ENCODE data around the gene SERHL2. TPM values are rescaled to one million over a fixed set of nuclear protein-coding genes. Genes with fewer than 3 reads are reported as not detected.

SERHL2 gene
- total and polyA plus RNA-seq, 8 donors, result 0.23 to 3.6 (median 0.72) TPM

GRCh38 chr22:42610186-42610585, 56.4 kb downstream of the SERHL2 start:
- FAIRE-seq, result no peak
- H3K36me3 ChIP-seq, result no peaks in the 10 kb centered on the region
- WGBS, 2 donors, result 55 to 58% methylated on average over 5 of the region's 5 CpGs
- H3K4me3 ChIP-seq, result no peak overlapping the region
- no peak for ATAC-seq
- peaks cover 22 to 50% (median 31%) of the 10 kb centered on the region in 3 donors for H3K4me1 ChIP-seq
- DNase-seq, result no peak
- H3K27ac ChIP-seq, result peak overlapping the region in 2 of 4 donors; percentile 68 to 70
- no peaks in the 10 kb centered on the region for H3K9me3 ChIP-seq
- intact Hi-C loops (cut with DNase I), result no loop called here
- no peaks in the 10 kb centered on the region for H3K27me3 ChIP-seq
- TF ChIP-seq, protein P1, sequence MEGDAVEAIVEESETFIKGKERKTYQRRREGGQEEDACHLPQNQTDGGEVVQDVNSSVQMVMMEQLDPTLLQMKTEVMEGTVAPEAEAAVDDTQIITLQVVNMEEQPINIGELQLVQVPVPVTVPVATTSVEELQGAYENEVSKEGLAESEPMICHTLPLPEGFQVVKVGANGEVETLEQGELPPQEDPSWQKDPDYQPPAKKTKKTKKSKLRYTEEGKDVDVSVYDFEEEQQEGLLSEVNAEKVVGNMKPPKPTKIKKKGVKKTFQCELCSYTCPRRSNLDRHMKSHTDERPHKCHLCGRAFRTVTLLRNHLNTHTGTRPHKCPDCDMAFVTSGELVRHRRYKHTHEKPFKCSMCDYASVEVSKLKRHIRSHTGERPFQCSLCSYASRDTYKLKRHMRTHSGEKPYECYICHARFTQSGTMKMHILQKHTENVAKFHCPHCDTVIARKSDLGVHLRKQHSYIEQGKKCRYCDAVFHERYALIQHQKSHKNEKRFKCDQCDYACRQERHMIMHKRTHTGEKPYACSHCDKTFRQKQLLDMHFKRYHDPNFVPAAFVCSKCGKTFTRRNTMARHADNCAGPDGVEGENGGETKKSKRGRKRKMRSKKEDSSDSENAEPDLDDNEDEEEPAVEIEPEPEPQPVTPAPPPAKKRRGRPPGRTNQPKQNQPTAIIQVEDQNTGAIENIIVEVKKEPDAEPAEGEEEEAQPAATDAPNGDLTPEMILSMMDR (IDR thresholded peaks at IDR 0.05), result no peak

DNA sequence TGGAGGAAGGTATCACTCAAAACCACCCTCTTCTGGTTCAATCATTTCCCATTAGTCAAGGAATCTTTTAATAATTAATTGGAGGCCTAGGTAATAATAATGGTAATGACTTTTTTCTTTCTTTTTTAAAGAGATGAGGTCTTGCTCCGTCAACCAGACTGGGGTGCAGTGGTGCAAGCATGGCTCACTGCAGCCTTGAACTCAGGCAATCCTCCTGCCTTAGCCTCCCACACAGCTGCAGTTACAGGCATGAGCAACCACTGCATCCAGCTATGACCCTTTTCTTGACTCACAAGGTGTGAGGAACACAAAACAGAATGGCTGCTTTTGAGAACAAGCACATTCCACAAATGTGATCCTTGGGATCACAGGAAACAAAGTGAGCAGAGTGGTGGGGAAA, 57.3 kb downstream of the SERHL2 start:
- TF ChIP-seq, protein P1 (IDR thresholded peaks at IDR 0.05), result no peak
- Histone ChIP-seq H3K27ac (no peak overlapping the region), H3K4me1 (peaks cover 22 to 53% (median 37%) of the 10 kb centered on the region in 3 donors), H3K27me3 (no peaks in the 10 kb centered on the region), H3K36me3 (no peaks in the 10 kb centered on the region), H3K4me3 (no peak overlapping the region), H3K9me3 (no peaks in the 10 kb centered on the region)
- DNase-seq (no peak), ATAC-seq (no peak), FAIRE-seq (no peak)
- 74 to 82% methylated on average over 1 of the region's 1 CpG for WGBS, 2 donors
- intact Hi-C loops (cut with DNase I), result no loop called here

DNA sequence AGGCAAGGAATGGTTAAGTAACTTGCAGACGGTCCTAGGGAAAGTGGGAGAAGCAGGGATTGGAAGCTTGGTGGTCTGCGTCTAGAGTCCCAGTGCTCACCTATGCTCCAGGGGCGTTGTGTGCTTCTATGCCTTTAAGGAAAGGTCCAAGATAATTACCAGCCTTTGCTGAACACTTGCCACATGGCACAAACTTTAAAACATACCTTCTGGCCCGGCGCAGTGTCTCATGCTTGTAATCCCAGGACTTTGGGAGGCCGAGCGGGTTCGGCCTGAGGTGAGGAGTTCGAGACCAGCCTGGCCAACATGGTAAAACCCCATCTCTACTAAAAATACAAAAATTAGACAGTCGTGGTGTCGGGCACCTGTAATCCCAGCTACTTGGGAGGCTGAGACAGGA, 58.6 kb downstream of the SERHL2 start:
- no peak for FAIRE-seq
- H3K9me3 ChIP-seq, result no peaks in the 10 kb centered on the region
- no peaks in the 10 kb centered on the region for H3K27me3 ChIP-seq
- intact Hi-C loops (cut with DNase I), result no loop called here
- WGBS, 2 donors, result 47 to 48% methylated on average over 11 of the region's 11 CpGs
- no peak overlapping the region for H3K27ac ChIP-seq
- H3K4me3 ChIP-seq, result peak overlapping the region in 1 of 4 donors; percentile 78
- no peaks in the 10 kb centered on the region for H3K36me3 ChIP-seq
- H3K4me1 ChIP-seq, result peaks cover 22 to 56% (median 37%) of the 10 kb centered on the region in 3 donors
- no peak for DNase-seq
- no peak for ATAC-seq
- TF ChIP-seq, protein P1 (IDR thresholded peaks at IDR 0.05), result no peak

GRCh38 chr22:42613872-42614301, 60.1 kb downstream of the SERHL2 start:
- intact Hi-C loops (cut with DNase I), result no loop called here
- peaks cover 22 to 50% (median 37%) of the 10 kb centered on the region in 3 donors for H3K4me1 ChIP-seq
- no peak for ATAC-seq
- WGBS, 2 donors, result 0 to 1% methylated on average over 10 of the region's 10 CpGs
- peak overlapping the region; percentile 61 to 78 (median 68) for H3K4me3 ChIP-seq
- H3K27ac ChIP-seq, result peak overlapping the region; percentile 88 to 98 (median 97)
- FAIRE-seq, result no peak
- H3K9me3 ChIP-seq, result no peaks in the 10 kb centered on the region
- TF ChIP-seq, protein P1 (IDR thresholded peaks at IDR 0.05), result no peak
- H3K27me3 ChIP-seq, result no peaks in the 10 kb centered on the region
- no peak for DNase-seq
- H3K36me3 ChIP-seq, result peaks cover 0 to 2% (median 0%) of the 10 kb centered on the region in 3 donors

GRCh38 chr22:42614312-42615091, 60.7 kb downstream of the SERHL2 start, which contains the start of gene POLDIP3:
POLDIP3 (minus strand) TSS chr22:42614883; CDS start chr22:42614857, 26 bp downstream.
- FAIRE-seq (peak; percentile 90), ATAC-seq (peak; percentile 90 to 94 (median 90)), DNase-seq (peak; percentile 98 to 100 (median 99))
- TF ChIP-seq, protein P1 (IDR thresholded peaks at IDR 0.05), result peak in 1 of 4 donors; percentile 8
- peaks cover 3 to 8% (median 4%) of the 10 kb centered on the region in 3 donors for H3K36me3 ChIP-seq
- H3K9me3 ChIP-seq, result no peaks in the 10 kb centered on the region
- peaks cover 18 to 49% (median 37%) of the 10 kb centered on the region in 3 donors for H3K4me1 ChIP-seq
- intact Hi-C loops (cut with DNase I), result no loop called here
- H3K27me3 ChIP-seq, result no peaks in the 10 kb centered on the region
- 0 to 1% methylated on average over 68 to 85 of the region's 85 CpGs for WGBS, 2 donors
- peak within 1 kb of the TSS; percentile 88 to 98 (median 97) for H3K27ac ChIP-seq
- H3K4me3 ChIP-seq, result peak within 1 kb of the TSS; percentile 61 to 78 (median 68)

Measured in pancreas (tissue), 10 donors.